ENCODE results near the gene THBS1. TPM values are rescaled to one million over a fixed set of nuclear protein-coding genes. Genes with fewer than 3 reads are reported as not detected.

THBS1 gene
- total RNA-seq, 1 experiment from 2014 or later = 37.1 TPM

DNA sequence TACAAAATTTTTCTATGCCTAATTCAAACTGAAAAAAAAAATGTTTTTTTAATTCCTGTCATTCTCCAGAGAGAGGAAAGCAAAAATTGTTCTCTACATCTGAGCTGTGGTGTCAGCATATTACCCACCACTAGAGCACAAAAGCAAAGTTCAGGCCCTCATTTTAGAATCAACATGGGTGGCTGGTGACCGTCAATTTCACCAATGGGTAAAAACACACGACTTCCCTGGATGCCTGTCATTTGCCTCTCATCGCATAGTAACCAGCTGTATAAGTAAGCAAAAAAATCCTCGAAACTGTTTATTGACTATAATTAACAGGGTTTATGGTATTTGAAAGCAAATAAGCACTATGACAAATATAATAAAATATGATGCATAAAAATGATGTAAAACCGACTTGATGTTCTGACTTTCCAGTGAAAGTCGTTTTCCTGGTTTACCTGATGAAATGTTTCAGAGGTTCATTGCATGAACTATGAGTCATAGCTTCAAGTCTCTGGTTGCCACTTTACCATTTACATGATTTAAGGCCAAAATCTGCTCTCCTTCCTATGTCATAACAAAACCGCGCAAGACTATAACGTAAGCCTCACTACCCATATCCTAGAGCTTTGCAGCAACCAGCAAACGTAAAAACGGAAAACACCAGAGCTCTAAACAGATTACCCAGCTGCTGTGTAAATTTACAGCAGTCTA is 60.5 kb downstream of the THBS1 start:
- ChIA-PET CTCF (interaction anchor here (0.7 to 2.0 kb wide), 3 partner anchors 24 to 42 kb away, joined by 3 to 10 read pairs (median 3); no protein-coding TSS in a partner anchor), POLR2A (no interaction called here)
- DNase-seq (ENCODE audit: low spot score) = no peak
- TF ChIP-seq, protein P1, sequence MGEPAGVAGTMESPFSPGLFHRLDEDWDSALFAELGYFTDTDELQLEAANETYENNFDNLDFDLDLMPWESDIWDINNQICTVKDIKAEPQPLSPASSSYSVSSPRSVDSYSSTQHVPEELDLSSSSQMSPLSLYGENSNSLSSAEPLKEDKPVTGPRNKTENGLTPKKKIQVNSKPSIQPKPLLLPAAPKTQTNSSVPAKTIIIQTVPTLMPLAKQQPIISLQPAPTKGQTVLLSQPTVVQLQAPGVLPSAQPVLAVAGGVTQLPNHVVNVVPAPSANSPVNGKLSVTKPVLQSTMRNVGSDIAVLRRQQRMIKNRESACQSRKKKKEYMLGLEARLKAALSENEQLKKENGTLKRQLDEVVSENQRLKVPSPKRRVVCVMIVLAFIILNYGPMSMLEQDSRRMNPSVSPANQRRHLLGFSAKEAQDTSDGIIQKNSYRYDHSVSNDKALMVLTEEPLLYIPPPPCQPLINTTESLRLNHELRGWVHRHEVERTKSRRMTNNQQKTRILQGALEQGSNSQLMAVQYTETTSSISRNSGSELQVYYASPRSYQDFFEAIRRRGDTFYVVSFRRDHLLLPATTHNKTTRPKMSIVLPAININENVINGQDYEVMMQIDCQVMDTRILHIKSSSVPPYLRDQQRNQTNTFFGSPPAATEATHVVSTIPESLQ (CRISPR knock-in tag; IDR thresholded peaks at IDR 0.05) = no peak
- TF ChIP-seq ZNF423 (CRISPR knock-in tag; IDR thresholded peaks at IDR 0.05) = no peak
- TF ChIP-seq NR2C2 (CRISPR knock-in tag; IDR thresholded peaks at IDR 0.05) = no peak
- TF ChIP-seq, protein P2, sequence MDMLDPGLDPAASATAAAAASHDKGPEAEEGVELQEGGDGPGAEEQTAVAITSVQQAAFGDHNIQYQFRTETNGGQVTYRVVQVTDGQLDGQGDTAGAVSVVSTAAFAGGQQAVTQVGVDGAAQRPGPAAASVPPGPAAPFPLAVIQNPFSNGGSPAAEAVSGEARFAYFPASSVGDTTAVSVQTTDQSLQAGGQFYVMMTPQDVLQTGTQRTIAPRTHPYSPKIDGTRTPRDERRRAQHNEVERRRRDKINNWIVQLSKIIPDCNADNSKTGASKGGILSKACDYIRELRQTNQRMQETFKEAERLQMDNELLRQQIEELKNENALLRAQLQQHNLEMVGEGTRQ (CRISPR knock-in tag; IDR thresholded peaks at IDR 0.05) = no peak
- TF ChIP-seq, protein P3, sequence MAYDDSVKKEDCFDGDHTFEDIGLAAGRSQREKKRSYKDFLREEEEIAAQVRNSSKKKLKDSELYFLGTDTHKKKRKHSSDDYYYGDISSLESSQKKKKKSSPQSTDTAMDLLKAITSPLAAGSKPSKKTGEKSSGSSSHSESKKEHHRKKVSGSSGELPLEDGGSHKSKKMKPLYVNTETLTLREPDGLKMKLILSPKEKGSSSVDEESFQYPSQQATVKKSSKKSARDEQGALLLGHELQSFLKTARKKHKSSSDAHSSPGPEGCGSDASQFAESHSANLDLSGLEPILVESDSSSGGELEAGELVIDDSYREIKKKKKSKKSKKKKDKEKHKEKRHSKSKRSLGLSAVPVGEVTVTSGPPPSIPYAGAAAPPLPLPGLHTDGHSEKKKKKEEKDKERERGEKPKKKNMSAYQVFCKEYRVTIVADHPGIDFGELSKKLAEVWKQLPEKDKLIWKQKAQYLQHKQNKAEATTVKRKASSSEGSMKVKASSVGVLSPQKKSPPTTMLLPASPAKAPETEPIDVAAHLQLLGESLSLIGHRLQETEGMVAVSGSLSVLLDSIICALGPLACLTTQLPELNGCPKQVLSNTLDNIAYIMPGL (CRISPR knock-in tag; IDR thresholded peaks at IDR 0.05) = no peak
- TF ChIP-seq ATF1 (CRISPR knock-in tag; IDR thresholded peaks at IDR 0.05) = no peak
- H3K36me3 Mint-ChIP-seq = no peaks in the 10 kb centered on the region
- no peak overlapping the region for H3K27ac Mint-ChIP-seq
- H3K4me1 Mint-ChIP-seq = peaks cover 8% of the 10 kb centered on the region
- no peak for ATAC-seq
- no peaks in the 10 kb centered on the region for H3K27me3 Mint-ChIP-seq (ENCODE audit: low read depth)
- H3K4me3 Mint-ChIP-seq = no peak overlapping the region
- H3K9me3 Mint-ChIP-seq = no peaks in the 10 kb centered on the region

DNA sequence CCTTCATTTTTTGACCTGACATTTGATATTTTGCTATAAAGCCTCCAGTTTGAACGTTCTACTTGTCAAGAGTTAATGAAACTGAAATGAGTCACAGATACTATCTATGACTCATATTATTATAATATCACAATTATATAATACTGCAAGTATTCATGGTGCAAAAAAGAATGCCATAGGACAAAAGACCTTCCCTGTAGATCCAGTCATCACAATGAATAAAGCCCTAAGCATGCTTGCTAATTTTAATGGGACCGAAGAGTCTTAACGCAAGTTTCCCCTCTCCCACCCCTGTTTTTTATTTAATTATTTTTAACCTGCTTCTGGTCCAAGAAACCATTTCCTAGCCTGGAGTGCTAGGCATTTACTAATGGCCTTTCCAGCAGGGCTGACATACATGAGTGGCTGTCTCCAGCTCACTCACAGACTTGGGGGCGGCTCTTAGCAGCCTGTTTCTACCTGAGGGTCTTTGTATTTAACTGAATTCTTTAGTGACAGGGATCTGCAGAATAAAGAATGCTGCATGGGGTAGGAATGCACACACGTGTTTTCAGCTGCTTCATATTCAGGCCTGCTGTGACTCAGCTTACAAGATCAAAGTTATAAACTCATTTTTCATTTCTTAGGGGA is 61.2 kb downstream of the THBS1 start:
- CTCF ChIA-PET = interaction anchor here (0.9 to 2.0 kb wide), 4 partner anchors 14 to 115 kb away, joined by 3 to 10 read pairs (median 6); no protein-coding TSS in a partner anchor
- peak; percentile 82 for ATAC-seq
- POLR2A ChIA-PET = no interaction called here

DNA sequence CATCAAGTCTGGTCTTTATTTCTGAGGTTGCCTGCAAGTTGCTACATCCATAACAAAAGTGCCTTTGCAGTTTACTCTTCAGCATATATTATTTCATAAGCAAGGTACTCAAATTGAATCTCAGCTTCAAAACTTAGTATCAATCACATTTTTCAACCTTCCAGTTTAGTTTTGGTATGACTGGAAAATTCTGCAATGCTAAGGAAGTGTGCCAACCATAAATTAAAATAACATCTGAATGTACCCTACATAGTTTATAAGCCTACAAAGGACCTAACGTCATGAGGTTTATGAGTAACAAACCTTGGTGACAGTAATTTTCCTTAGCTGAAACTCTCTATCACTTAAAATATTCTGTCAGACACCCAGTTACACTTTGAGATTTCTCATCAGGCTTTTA is 62.8 kb downstream of the THBS1 start:
- no peaks in the 10 kb centered on the region for H3K36me3 Mint-ChIP-seq
- ChIA-PET POLR2A (no interaction called here), CTCF (no interaction called here)
- no peak for ATAC-seq
- no peaks in the 10 kb centered on the region for H3K27me3 Mint-ChIP-seq (ENCODE audit: low read depth)
- H3K4me3 Mint-ChIP-seq = no peak overlapping the region
- peaks cover 8% of the 10 kb centered on the region for H3K4me1 Mint-ChIP-seq
- DNase-seq (ENCODE audit: low spot score) = no peak
- TF ChIP-seq NR1H2 (CRISPR knock-in tag; IDR thresholded peaks at IDR 0.05) (no peak), ZNF219 (CRISPR knock-in tag; IDR thresholded peaks at IDR 0.05; ENCODE audit: borderline replicate concordance) (no peak)
- TF ChIP-seq, protein P4, sequence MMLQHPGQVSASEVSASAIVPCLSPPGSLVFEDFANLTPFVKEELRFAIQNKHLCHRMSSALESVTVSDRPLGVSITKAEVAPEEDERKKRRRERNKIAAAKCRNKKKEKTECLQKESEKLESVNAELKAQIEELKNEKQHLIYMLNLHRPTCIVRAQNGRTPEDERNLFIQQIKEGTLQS (CRISPR knock-in tag; conservative IDR thresholded peaks at IDR 0.05) = no peak
- TF ChIP-seq, protein P3 (CRISPR knock-in tag; IDR thresholded peaks at IDR 0.05) = no peak
- H3K9me3 Mint-ChIP-seq = no peaks in the 10 kb centered on the region
- no peak overlapping the region for H3K27ac Mint-ChIP-seq

More for the DNA sequence above, 61.2 kb downstream of the THBS1 start:
- Mint-ChIP-seq H3K9me3 (no peaks in the 10 kb centered on the region), H3K36me3 (no peaks in the 10 kb centered on the region), H3K27me3 (ENCODE audit: low read depth) (no peaks in the 10 kb centered on the region), H3K4me1 (peaks cover 8% of the 10 kb centered on the region), H3K27ac (no peak overlapping the region), H3K4me3 (no peak overlapping the region)
- no peak for DNase-seq (ENCODE audit: low spot score)
- TF ChIP-seq, protein P5, sequence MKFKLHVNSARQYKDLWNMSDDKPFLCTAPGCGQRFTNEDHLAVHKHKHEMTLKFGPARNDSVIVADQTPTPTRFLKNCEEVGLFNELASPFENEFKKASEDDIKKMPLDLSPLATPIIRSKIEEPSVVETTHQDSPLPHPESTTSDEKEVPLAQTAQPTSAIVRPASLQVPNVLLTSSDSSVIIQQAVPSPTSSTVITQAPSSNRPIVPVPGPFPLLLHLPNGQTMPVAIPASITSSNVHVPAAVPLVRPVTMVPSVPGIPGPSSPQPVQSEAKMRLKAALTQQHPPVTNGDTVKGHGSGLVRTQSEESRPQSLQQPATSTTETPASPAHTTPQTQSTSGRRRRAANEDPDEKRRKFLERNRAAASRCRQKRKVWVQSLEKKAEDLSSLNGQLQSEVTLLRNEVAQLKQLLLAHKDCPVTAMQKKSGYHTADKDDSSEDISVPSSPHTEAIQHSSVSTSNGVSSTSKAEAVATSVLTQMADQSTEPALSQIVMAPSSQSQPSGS (CRISPR knock-in tag; IDR thresholded peaks at IDR 0.05; ENCODE audit: borderline replicate concordance, low read depth) = no peak
